Endothelial cell of umbilical vein (primary cell): ENCODE results near the gene KCNA5. TPM values are rescaled to one million over a fixed set of nuclear protein-coding genes. Genes with fewer than 3 reads are reported as not detected.

Source experiments
- BruUV-seq: library from RNA; stranded (reverse); fragments of 400-500 nt; replicated peaks from 2 replicates; lab custom pipeline; 2021; lab: Mats Ljungman, UMichigan
- CTCF ChIA-PET: fragments of 300-600, 350-600 bp; sonication (Branson Sonifier 250); formaldehyde crosslinking; loops from one replicate; lab custom pipeline; 2021; ENCODE audit warnings: antibody characterized with exemption, inconsistent platforms; lab: Charles Lee
- POLR2A ChIA-PET: fragments of 300-600, 350-600 bp; sonication (Branson Sonifier 250); formaldehyde crosslinking; loops from one replicate; lab custom pipeline; 2021; ENCODE audit warnings: antibody characterized with exemption, inconsistent platforms; lab: Charles Lee
- DNase-seq: peaks from one replicate; pipeline ENCODE4 v3.0.0-alpha.2; 2011; ENCODE audit warnings: low read depth, low spot score
- FAIRE-seq: peaks from 2 replicates; lab custom pipeline; 2011; peaks lifted over from hg19 to GRCh38; lab: Jason Lieb, UNC
- H2AFZ ChIP-seq: 2 replicates; pipeline ENCODE4 v1.6.0; 2012; ENCODE audit warnings: low read depth, low read length, control low read depth, inconsistent platforms
- H3K27ac ChIP-seq: 2 replicates; pipeline ENCODE4 v1.5.1; 2011; ENCODE audit warnings: low read depth, mild to moderate bottlenecking, control low read depth, low read length, moderate library complexity; ENCODE audit not compliant: insufficient read depth
- H3K27me3 ChIP-seq, 2 experiments: 2 replicates each; pipeline versions ENCODE4 v1.6.0 to v1.6.1; 2011; ENCODE audit warnings: low read length in 2 of 2, mixed read lengths in 1 of 2; ENCODE audit not compliant: control insufficient read depth in 2 of 2, insufficient read depth in 2 of 2
- H3K36me3 ChIP-seq, 2 experiments: 2 replicates in 1 of 2; 3 replicates in 1 of 2; pipeline ENCODE4 v1.5.1; 2011; ENCODE audit warnings: low read length in 2 of 2, mild to moderate bottlenecking in 1 of 2, moderate library complexity in 1 of 2; ENCODE audit not compliant: control insufficient read depth in 2 of 2, insufficient read depth in 2 of 2; ENCODE audit errors: extremely low read depth in 1 of 2
- H3K4me1 ChIP-seq: 3 replicates; pipeline ENCODE4 v1.5.1; 2011; ENCODE audit warnings: mild to moderate bottlenecking, low read length; ENCODE audit not compliant: control insufficient read depth, insufficient read depth; ENCODE audit errors: extremely low read depth
- H3K4me2 ChIP-seq: 2 replicates; pipeline ENCODE4 v1.6.1; 2011; ENCODE audit warnings: low read length, control low read depth, mixed read lengths; ENCODE audit not compliant: insufficient read depth
- H3K4me3 ChIP-seq, 3 experiments: fragments of 200-600 bp in 1 of 3; sonication (generic), shearing (Covaris generic) in 1 of 3; replicated peaks in 1 of 3; 2 replicates each; pipeline ENCODE4 v1.5.1; 2011 to 2016; ENCODE audit warnings: control low read depth in 3 of 3, low read length in 3 of 3, mild to moderate bottlenecking in 2 of 3, inconsistent platforms in 1 of 3, low read depth in 1 of 3, moderate library complexity in 1 of 3; ENCODE audit not compliant: insufficient read depth in 1 of 3
- H3K79me2 ChIP-seq: 2 replicates; pipeline ENCODE4 v1.6.0; 2012; ENCODE audit warnings: low read length, inconsistent platforms; ENCODE audit not compliant: control insufficient read depth, insufficient read depth
- H3K9ac ChIP-seq: replicated peaks from 2 replicates; pipeline ENCODE3; 2011; ENCODE audit warnings: low read length, control low read depth; ENCODE audit not compliant: insufficient read depth; ENCODE audit errors: extremely low read depth
- H3K9me1 ChIP-seq: replicated peaks from 3 replicates; pipeline ENCODE4 v1.6.0; 2011; ENCODE audit warnings: mild to moderate bottlenecking, low read length; ENCODE audit not compliant: control insufficient read depth, insufficient read depth; ENCODE audit errors: extremely low read depth
- H3K9me3 ChIP-seq: replicated peaks from 2 replicates; pipeline ENCODE4 v1.5.1; 2012; ENCODE audit warnings: low read length, inconsistent platforms; ENCODE audit not compliant: control insufficient read depth, insufficient read depth
- H4K20me1 ChIP-seq: replicated peaks from 2 replicates; pipeline ENCODE3; 2011; ENCODE audit warnings: mild to moderate bottlenecking, low read length; ENCODE audit not compliant: control insufficient read depth, insufficient read depth; ENCODE audit errors: extremely low read depth
- EZH2 ChIP-seq: IDR thresholded peaks from 2 replicates; pipeline ENCODE4 v1.6.1; 2012; ENCODE audit warnings: borderline replicate concordance, low read depth, mild to moderate bottlenecking, moderate library complexity, low read length, inconsistent platforms; ENCODE audit not compliant: severe bottlenecking
- FOS ChIP-seq: IDR thresholded peaks from 2 replicates; pipeline ENCODE4 v1.6.1; 2011; ENCODE audit warnings: mild to moderate bottlenecking, low read length, moderate library complexity, borderline replicate concordance; ENCODE audit not compliant: insufficient read depth
- GATA2 ChIP-seq: IDR thresholded peaks from 2 replicates; pipeline ENCODE4 v1.7.0; 2011; ENCODE audit warnings: low read depth, mild to moderate bottlenecking, moderate library complexity, mixed read lengths, low read length; ENCODE audit not compliant: insufficient read length, insufficient read depth
- JUN ChIP-seq: IDR thresholded peaks from 2 replicates; pipeline ENCODE4 v1.6.1; 2011; ENCODE audit warnings: borderline replicate concordance, low read depth; ENCODE audit not compliant: insufficient read length, insufficient read depth
- MAX ChIP-seq: IDR thresholded peaks from 2 replicates; pipeline ENCODE4 v1.6.1; 2011; ENCODE audit not compliant: insufficient read depth, insufficient read length
- MYC ChIP-seq: IDR thresholded peaks from one replicate; pipeline ENCODE4 v1.6.1; 2011; ENCODE audit warnings: mild to moderate bottlenecking, low read depth, low read length
- POLR2A ChIP-seq: IDR thresholded peaks from 2 replicates; pipeline ENCODE4 v1.6.1; 2012; ENCODE audit warnings: low read depth, mild to moderate bottlenecking, control low read depth, low read length
- POLR2AphosphoS5 ChIP-seq: IDR thresholded peaks from 2 replicates; pipeline ENCODE4 v1.6.1; 2012; ENCODE audit warnings: low read depth, mild to moderate bottlenecking, control low read depth, low read length, moderate library complexity; ENCODE audit not compliant: insufficient read depth
- dilution Hi-C: fragments of 300-500 bp; cut with MboI; formaldehyde crosslinking; loops from one replicate; pipeline ENCODE4 v1.15.0; 2019; ENCODE audit warnings: low sequenced_read_pairs; ENCODE audit not compliant: extremely low pct_ligation_motif_present
- intact Hi-C: fragments of 100-400 bp; cut with micrococcal nuclease; formaldehyde crosslinking; loops from one replicate; pipeline ENCODE4 v1.10.0; 2022
- polyA plus RNA-seq, 4 experiments: library from polyadenylated mRNA; depleted of rRNA in 3 of 4; stranded (reverse) in 3 of 4; unstranded in 1 of 4; fragments of >200 nt; gene quantifications; 2 replicates each; pipeline versions ENCODE4 v1.2.1 to v1.2.3, GENCODE V29; 2011 to 2012; ENCODE audit warnings: missing spikeins in 1 of 4
- total RNA-seq: library from RNA; stranded (reverse); gene quantifications from 2 replicates; pipeline ENCODE4 v1.2.3, GENCODE V29; 2021
- TF ChIP-seq, protein P1 (sequence below), 2 donors: IDR thresholded peaks; 1 replicate in 1 of 2; 2 replicates in 1 of 2; pipeline ENCODE4 v1.5.1; 2011; ENCODE audit warnings: low read length in 2 of 2, mild to moderate bottlenecking in 2 of 2, moderate library complexity in 2 of 2, control low read depth in 1 of 2, inconsistent platforms in 1 of 2, low read depth in 1 of 2; ENCODE audit not compliant: insufficient read depth in 1 of 2; ENCODE audit errors: extremely low read depth in 1 of 2

KCNA5 gene
- total and polyA plus RNA-seq, 2 donors (not counting 3 experiments of a cell fraction or from before 2014, with no cell fraction given): not detected

- Histone ChIP-seq H4K20me1 (no peaks in the 10 kb centered on the region), H3K79me2 (no peaks in the 10 kb centered on the region), H3K4me2 (no peak overlapping the region), H3K9me1 (no peaks in the 10 kb centered on the region), H3K36me3 (no peaks in the 10 kb centered on the region), H3K4me3 (no peak overlapping the region), H3K9me3 (no peaks in the 10 kb centered on the region), H3K9ac (no peak overlapping the region), H3K27me3 (no peaks in the 10 kb centered on the region), H3K27ac (no peak overlapping the region), H2AFZ (no peak overlapping the region), H3K4me1 (no peaks in the 10 kb centered on the region)
- no TSS peak for BruUV-seq
- DNase-seq (no peak), FAIRE-seq (no peak)
- TF ChIP-seq GATA2 (no peak), POLR2AphosphoS5 (no peak), MAX (no peak), EZH2 (no peak), FOS (no peak), MYC (no peak), POLR2A (no peak), JUN (no peak)
- TF ChIP-seq, protein P1, sequence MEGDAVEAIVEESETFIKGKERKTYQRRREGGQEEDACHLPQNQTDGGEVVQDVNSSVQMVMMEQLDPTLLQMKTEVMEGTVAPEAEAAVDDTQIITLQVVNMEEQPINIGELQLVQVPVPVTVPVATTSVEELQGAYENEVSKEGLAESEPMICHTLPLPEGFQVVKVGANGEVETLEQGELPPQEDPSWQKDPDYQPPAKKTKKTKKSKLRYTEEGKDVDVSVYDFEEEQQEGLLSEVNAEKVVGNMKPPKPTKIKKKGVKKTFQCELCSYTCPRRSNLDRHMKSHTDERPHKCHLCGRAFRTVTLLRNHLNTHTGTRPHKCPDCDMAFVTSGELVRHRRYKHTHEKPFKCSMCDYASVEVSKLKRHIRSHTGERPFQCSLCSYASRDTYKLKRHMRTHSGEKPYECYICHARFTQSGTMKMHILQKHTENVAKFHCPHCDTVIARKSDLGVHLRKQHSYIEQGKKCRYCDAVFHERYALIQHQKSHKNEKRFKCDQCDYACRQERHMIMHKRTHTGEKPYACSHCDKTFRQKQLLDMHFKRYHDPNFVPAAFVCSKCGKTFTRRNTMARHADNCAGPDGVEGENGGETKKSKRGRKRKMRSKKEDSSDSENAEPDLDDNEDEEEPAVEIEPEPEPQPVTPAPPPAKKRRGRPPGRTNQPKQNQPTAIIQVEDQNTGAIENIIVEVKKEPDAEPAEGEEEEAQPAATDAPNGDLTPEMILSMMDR (IDR thresholded peaks at IDR 0.05; ENCODE audit: extremely low read depth in 1 of 2, insufficient read depth in 1 of 2, low read depth in 1 of 2, low read length in 2 of 2): no peak
- intact Hi-C loops (no loop called here), dilution Hi-C loops (no loop called here)
- ChIA-PET CTCF (interaction anchor here (0.7 to 1.4 kb wide), 3 partner anchors 14 to 212 kb away, joined by 4 to 5 read pairs (median 5); no protein-coding TSS in a partner anchor), POLR2A (no interaction called here)
These were observed 24.4 kb downstream of the KCNA5 start for GRCh38 chr12:5068126-5068525.
